Mucosa of rectum (tissue), 2 donors: ENCODE data around the gene NBEA.

Experiments used
- H3K27ac ChIP-seq, 2 donors: one replicate each; pipeline ENCODE4 v1.7.0; 2013; ENCODE audit warnings: inconsistent platforms in 2 of 2, low read depth in 2 of 2, low read length in 2 of 2
- H3K27me3 ChIP-seq, 2 donors: one replicate each; pipeline ENCODE4 v1.7.0; 2013; ENCODE audit warnings: low read length in 2 of 2; ENCODE audit not compliant: control insufficient read depth in 2 of 2, insufficient read depth in 2 of 2
- H3K36me3 ChIP-seq, 2 donors: one replicate each; pipeline ENCODE4 v1.7.0; 2013; ENCODE audit warnings: low read length in 2 of 2; ENCODE audit not compliant: control insufficient read depth in 2 of 2, insufficient read depth in 2 of 2
- H3K4me1 ChIP-seq, 2 donors: one replicate each; pipeline ENCODE4 v1.7.0; 2013; ENCODE audit warnings: low read length in 2 of 2, mild to moderate bottlenecking in 1 of 2; ENCODE audit not compliant: control insufficient read depth in 2 of 2, insufficient read depth in 2 of 2
- H3K4me3 ChIP-seq, 2 donors: one replicate each; pipeline ENCODE4 v1.7.0; 2013; ENCODE audit warnings: low read length in 2 of 2
- H3K9ac ChIP-seq, 2 donors: one replicate each; pipeline ENCODE4 v1.7.0; 2013; ENCODE audit warnings: low read length in 2 of 2, low read depth in 1 of 2, mild to moderate bottlenecking in 1 of 2
- H3K9me3 ChIP-seq, 2 donors: one replicate each; pipeline ENCODE4 v1.7.0; 2013; ENCODE audit warnings: low read length in 2 of 2; ENCODE audit not compliant: control insufficient read depth in 2 of 2
- donor health status: healthy.
- donor health status: Normal muscosa, but diverticular disease.

The NBEA gene

GRCh38 chr13:35238274-35238673, 296.2 kb downstream of the NBEA start:
- Histone ChIP-seq H3K9ac (no peak overlapping the region), H3K27ac (no peak overlapping the region), H3K36me3 (no peaks in the 10 kb centered on the region), H3K4me1 (no peaks in the 10 kb centered on the region), H3K9me3 (no peaks in the 10 kb centered on the region), H3K4me3 (no peak overlapping the region), H3K27me3 (no peaks in the 10 kb centered on the region)

- Histone ChIP-seq H3K27ac (no peak overlapping the region), H3K27me3 (no peaks in the 10 kb centered on the region), H3K9me3 (no peaks in the 10 kb centered on the region), H3K36me3 (no peaks in the 10 kb centered on the region), H3K4me3 (no peak overlapping the region), H3K4me1 (no peaks in the 10 kb centered on the region), H3K9ac (no peak overlapping the region)
Measured at GRCh38 chr13:35252536-35253205, 310.6 kb downstream of the NBEA start.

GRCh38 chr13:35255241-35255640, 313.2 kb downstream of the NBEA start:
- H3K9ac ChIP-seq, result no peak overlapping the region
- H3K27ac ChIP-seq, result no peak overlapping the region
- no peaks in the 10 kb centered on the region for H3K9me3 ChIP-seq
- no peaks in the 10 kb centered on the region for H3K27me3 ChIP-seq
- H3K4me1 ChIP-seq, result no peaks in the 10 kb centered on the region
- no peaks in the 10 kb centered on the region for H3K36me3 ChIP-seq
- H3K4me3 ChIP-seq, result no peak overlapping the region

GRCh38 chr13:35256459-35257148, 314.5 kb downstream of the NBEA start:
- H3K9me3 ChIP-seq, result no peaks in the 10 kb centered on the region
- no peaks in the 10 kb centered on the region for H3K4me1 ChIP-seq
- H3K27ac ChIP-seq, result no peak overlapping the region
- no peaks in the 10 kb centered on the region for H3K36me3 ChIP-seq
- no peaks in the 10 kb centered on the region for H3K27me3 ChIP-seq
- no peak overlapping the region for H3K9ac ChIP-seq
- no peak overlapping the region for H3K4me3 ChIP-seq

- no peak overlapping the region for H3K27ac ChIP-seq
- H3K27me3 ChIP-seq, result no peaks in the 10 kb centered on the region
- no peaks in the 10 kb centered on the region for H3K36me3 ChIP-seq
- H3K9ac ChIP-seq, result no peak overlapping the region
- no peaks in the 10 kb centered on the region for H3K9me3 ChIP-seq
- no peaks in the 10 kb centered on the region for H3K4me1 ChIP-seq
- H3K4me3 ChIP-seq, result no peak overlapping the region
Measured at GRCh38 chr13:35260316-35260715, 318.2 kb downstream of the NBEA start.

GRCh38 chr13:35266412-35266811, 324.3 kb downstream of the NBEA start:
- H3K9me3 ChIP-seq, result no peaks in the 10 kb centered on the region
- H3K4me3 ChIP-seq, result no peak overlapping the region
- H3K27me3 ChIP-seq, result no peaks in the 10 kb centered on the region
- H3K27ac ChIP-seq, result no peak overlapping the region
- no peak overlapping the region for H3K9ac ChIP-seq
- H3K36me3 ChIP-seq, result no peaks in the 10 kb centered on the region
- H3K4me1 ChIP-seq, result no peaks in the 10 kb centered on the region

- no peaks in the 10 kb centered on the region for H3K36me3 ChIP-seq
- no peaks in the 10 kb centered on the region for H3K4me1 ChIP-seq
- no peak overlapping the region for H3K27ac ChIP-seq
- no peaks in the 10 kb centered on the region for H3K27me3 ChIP-seq
- H3K9me3 ChIP-seq, result no peaks in the 10 kb centered on the region
- H3K9ac ChIP-seq, result no peak overlapping the region
- no peak overlapping the region for H3K4me3 ChIP-seq
Measured at GRCh38 chr13:35278917-35279316, 336.8 kb downstream of the NBEA start.

- Histone ChIP-seq H3K36me3 (no peaks in the 10 kb centered on the region), H3K9me3 (no peaks in the 10 kb centered on the region), H3K27ac (no peak overlapping the region), H3K4me1 (no peaks in the 10 kb centered on the region), H3K9ac (no peak overlapping the region), H3K4me3 (no peak overlapping the region), H3K27me3 (no peaks in the 10 kb centered on the region)
Measured at GRCh38 chr13:35279500-35279899, 337.4 kb downstream of the NBEA start.

GRCh38 chr13:35283856-35284255, 341.8 kb downstream of the NBEA start:
- Histone ChIP-seq H3K9ac (no peak overlapping the region), H3K4me1 (no peaks in the 10 kb centered on the region), H3K9me3 (no peaks in the 10 kb centered on the region), H3K27ac (no peak overlapping the region), H3K27me3 (no peaks in the 10 kb centered on the region), H3K36me3 (no peaks in the 10 kb centered on the region), H3K4me3 (no peak overlapping the region)

GRCh38 chr13:35285677-35286076, 343.6 kb downstream of the NBEA start:
- Histone ChIP-seq H3K9ac (no peak overlapping the region), H3K36me3 (no peaks in the 10 kb centered on the region), H3K4me3 (no peak overlapping the region), H3K27me3 (no peaks in the 10 kb centered on the region), H3K4me1 (no peaks in the 10 kb centered on the region), H3K27ac (no peak overlapping the region), H3K9me3 (no peaks in the 10 kb centered on the region)
